ENCODE measurements around the gene FKBP9. TPM values are rescaled to one million over a fixed set of nuclear protein-coding genes. Genes with fewer than 3 reads are reported as not detected.
"Not testable (repeated sequence)": the region's sequence is repeated elsewhere in the genome, so short reads cannot be mapped to it uniquely, and the experiment has no call there.

FKBP9 gene
- total RNA-seq, 1 experiment from 2014 or later, result 28.6 TPM

DNA sequence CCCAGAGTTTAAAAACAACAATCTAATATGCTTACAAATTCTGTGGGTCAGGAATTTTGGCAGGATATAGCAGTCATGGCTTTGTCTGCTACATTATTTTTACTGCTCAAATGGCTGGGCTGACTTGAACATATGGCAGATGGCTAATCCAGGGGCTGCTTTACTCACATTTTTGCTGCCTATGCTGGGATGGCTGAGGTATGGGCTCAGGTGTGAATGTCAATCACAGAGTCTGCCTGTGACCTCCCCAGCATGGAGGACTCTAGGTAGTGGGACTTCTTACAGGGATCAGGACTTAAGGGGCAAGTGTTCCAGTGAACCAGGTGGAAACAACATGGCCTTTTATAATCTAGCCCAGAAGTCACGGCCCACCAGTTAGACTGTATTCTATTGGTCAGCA, 4.4 kb upstream of the FKBP9 start:
- ChIA-PET CTCF (no interaction called here), POLR2A (ENCODE audit: low non-redundant PET) (no interaction called here)
- TF ChIP-seq EZH2 (IDR thresholded peaks at IDR 0.05; ENCODE audit: borderline replicate concordance, low read depth, low read length, poor library complexity, severe bottlenecking), result no peak
- TF ChIP-seq, protein P1, sequence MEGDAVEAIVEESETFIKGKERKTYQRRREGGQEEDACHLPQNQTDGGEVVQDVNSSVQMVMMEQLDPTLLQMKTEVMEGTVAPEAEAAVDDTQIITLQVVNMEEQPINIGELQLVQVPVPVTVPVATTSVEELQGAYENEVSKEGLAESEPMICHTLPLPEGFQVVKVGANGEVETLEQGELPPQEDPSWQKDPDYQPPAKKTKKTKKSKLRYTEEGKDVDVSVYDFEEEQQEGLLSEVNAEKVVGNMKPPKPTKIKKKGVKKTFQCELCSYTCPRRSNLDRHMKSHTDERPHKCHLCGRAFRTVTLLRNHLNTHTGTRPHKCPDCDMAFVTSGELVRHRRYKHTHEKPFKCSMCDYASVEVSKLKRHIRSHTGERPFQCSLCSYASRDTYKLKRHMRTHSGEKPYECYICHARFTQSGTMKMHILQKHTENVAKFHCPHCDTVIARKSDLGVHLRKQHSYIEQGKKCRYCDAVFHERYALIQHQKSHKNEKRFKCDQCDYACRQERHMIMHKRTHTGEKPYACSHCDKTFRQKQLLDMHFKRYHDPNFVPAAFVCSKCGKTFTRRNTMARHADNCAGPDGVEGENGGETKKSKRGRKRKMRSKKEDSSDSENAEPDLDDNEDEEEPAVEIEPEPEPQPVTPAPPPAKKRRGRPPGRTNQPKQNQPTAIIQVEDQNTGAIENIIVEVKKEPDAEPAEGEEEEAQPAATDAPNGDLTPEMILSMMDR (conservative IDR thresholded peaks at IDR 0.05; ENCODE audit: low read depth, low read length), result no peak
- H3K4me1 ChIP-seq (ENCODE audit: insufficient read depth, low read length, poor library complexity, severe bottlenecking), result peaks cover 3% of the 10 kb centered on the region
- H3K4me3 ChIP-seq (ENCODE audit: low read depth, low read length, poor library complexity, severe bottlenecking), result no peak overlapping the region
- H3K36me3 ChIP-seq (ENCODE audit: insufficient read depth, low read length, poor library complexity, severe bottlenecking), result no peaks in the 10 kb centered on the region
- no peak for DNase-seq (ENCODE audit: low spot score)
- no TSS peak for BruUV-seq (replicated peaks)
- peaks cover 3% of the 10 kb centered on the region for H3K9me3 ChIP-seq (ENCODE audit: low read depth, low read length, poor library complexity, severe bottlenecking)
- H3K27ac ChIP-seq (ENCODE audit: low read depth, low read length, poor library complexity, severe bottlenecking), result no peak overlapping the region
- no peaks in the 10 kb centered on the region for H3K27me3 ChIP-seq (replicated peaks; ENCODE audit: insufficient read depth, low read depth, low read length, poor library complexity)
- intact Hi-C loops (cut with micrococcal nuclease; ENCODE audit: unreplicated experiment), result no loop called here

DNA sequence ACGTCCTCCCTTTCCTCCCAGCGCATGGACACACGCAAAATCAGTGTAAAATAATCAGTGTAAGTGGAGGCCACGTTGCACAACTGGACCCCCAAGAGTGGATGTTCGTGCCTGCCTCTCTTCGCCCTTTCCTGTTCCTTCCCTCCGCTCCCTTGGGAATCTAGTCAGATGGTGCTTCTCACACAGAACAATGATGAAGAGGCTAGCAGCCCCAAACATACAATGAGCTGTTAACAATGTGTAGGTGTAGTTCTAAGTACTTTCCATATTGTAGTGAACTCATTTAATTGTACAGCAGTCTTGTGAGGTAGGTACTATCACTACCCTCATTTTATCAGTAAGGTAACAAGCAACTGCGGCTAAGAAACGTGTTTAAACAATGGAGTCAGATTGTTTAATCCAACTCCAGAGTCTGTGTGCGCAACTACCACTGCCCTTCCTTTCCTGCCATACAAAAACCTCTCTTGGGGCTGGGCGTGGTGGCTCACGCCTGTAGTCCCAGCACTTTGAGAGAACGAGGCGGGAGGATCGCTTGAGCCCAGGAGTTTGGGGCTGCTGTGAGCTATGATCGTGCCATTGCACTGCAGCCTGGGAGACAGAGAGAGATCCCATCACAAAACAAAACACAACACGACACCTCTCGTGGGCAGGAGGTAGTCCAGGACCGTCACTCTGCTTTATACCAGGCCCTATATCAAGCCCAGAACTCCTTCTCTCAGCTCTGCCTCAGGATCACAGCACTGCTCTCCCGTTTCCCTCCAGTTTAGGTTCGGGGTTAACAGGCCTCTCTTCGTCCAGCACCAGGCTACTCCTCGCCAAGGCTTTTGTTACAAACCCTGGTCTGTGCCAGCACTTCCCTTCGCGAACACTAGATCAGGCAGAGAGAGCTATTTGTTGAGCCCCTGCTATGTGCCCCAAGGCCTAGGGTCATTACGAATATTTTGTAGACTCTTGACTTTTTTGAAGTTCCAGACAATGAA, 1.1 kb downstream of the FKBP9 start:
- no peaks in the 10 kb centered on the region for H3K9me3 ChIP-seq (ENCODE audit: low read depth, low read length, poor library complexity, severe bottlenecking)
- peak overlapping the region; percentile 73 for H3K27ac ChIP-seq (ENCODE audit: low read depth, low read length, poor library complexity, severe bottlenecking)
- ChIA-PET POLR2A (ENCODE audit: low non-redundant PET) (no interaction called here), CTCF (no interaction called here)
- intact Hi-C loops (cut with micrococcal nuclease; ENCODE audit: unreplicated experiment), result no loop called here
- TF ChIP-seq, protein P1 (conservative IDR thresholded peaks at IDR 0.05; ENCODE audit: low read depth, low read length), result no peak
- TF ChIP-seq EZH2 (IDR thresholded peaks at IDR 0.05; ENCODE audit: borderline replicate concordance, low read depth, low read length, poor library complexity, severe bottlenecking), result no peak
- H3K36me3 ChIP-seq (ENCODE audit: insufficient read depth, low read length, poor library complexity, severe bottlenecking), result no peaks in the 10 kb centered on the region
- H3K27me3 ChIP-seq (replicated peaks; ENCODE audit: insufficient read depth, low read depth, low read length, poor library complexity), result no peaks in the 10 kb centered on the region
- peak; percentile 62 for DNase-seq (ENCODE audit: low spot score)
- BruUV-seq (replicated peaks), result TSS peak; percentile 50
- H3K4me1 ChIP-seq (ENCODE audit: insufficient read depth, low read length, poor library complexity, severe bottlenecking), result peaks cover 3% of the 10 kb centered on the region
- peak overlapping the region; percentile 67 for H3K4me3 ChIP-seq (ENCODE audit: low read depth, low read length, poor library complexity, severe bottlenecking)

DNA sequence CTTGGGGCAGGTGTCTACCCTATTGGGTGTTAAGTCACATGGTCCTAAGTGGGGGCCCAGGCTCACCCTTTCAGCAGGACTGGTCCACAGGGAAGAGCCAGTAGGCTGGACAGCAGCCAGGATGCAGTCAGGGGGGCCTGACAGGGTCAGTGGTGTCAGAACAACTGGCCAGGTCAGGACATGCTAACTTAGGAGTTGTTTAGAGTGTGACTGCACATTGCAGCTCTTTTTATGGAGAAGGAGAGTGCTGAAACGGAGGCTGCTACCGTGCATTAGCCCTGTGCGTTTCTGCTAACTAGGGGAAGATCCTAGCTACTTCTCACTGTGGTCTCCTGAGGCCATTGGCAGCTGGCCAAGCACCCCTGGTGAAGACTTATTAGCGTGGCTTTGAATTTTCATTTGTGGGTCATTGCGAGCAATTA, 6.7 kb downstream of the FKBP9 start:
- H3K27ac ChIP-seq (ENCODE audit: low read depth, low read length, poor library complexity, severe bottlenecking); intact Hi-C loops (cut with micrococcal nuclease; ENCODE audit: unreplicated experiment); H3K9me3 ChIP-seq (ENCODE audit: low read depth, low read length, poor library complexity, severe bottlenecking); BruUV-seq (replicated peaks); H3K27me3 ChIP-seq (replicated peaks; ENCODE audit: insufficient read depth, low read depth, low read length, poor library complexity); CTCF ChIA-PET; H3K4me3 ChIP-seq (ENCODE audit: low read depth, low read length, poor library complexity, severe bottlenecking); POLR2A ChIA-PET (ENCODE audit: low non-redundant PET); H3K36me3 ChIP-seq (ENCODE audit: insufficient read depth, low read length, poor library complexity, severe bottlenecking); H3K4me1 ChIP-seq (ENCODE audit: insufficient read depth, low read length, poor library complexity, severe bottlenecking): not testable (repeated sequence)
- DNase-seq (ENCODE audit: low spot score), result peak; percentile 53
